K562 (cell line): ENCODE data around the gene COL20A1. TPM values are rescaled to one million over a fixed set of nuclear protein-coding genes. Genes with fewer than 3 reads are reported as not detected.

Experiments used
- YY1 ChIP-seq, 3 experiments: IDR thresholded peaks; 2 replicates each; pipeline ENCODE4 v1.6.1; 2011; ENCODE audit warnings: low read length in 2 of 3, mild to moderate bottlenecking in 2 of 3, moderate library complexity in 2 of 3, borderline replicate concordance in 1 of 3, control low read depth in 1 of 3, low read depth in 1 of 3; ENCODE audit not compliant: insufficient read depth in 3 of 3, insufficient replicate concordance in 2 of 3, control insufficient read depth in 1 of 3, insufficient read length in 1 of 3; ENCODE audit errors: extremely low read depth in 1 of 3
- polyA plus RNA-seq, 8 experiments: library from polyadenylated mRNA; depleted of rRNA in 4 of 8; stranded (reverse) in 5 of 8; unstranded in 3 of 8; fragments of >200 nt; fragmentation: Nextera tagmentation in 2 of 8; fragmentation: Illumina TruSeq in 1 of 8; extraction: Ambion mirVana in 2 of 8; extraction: Trizol in 1 of 8; gene quantifications; 2 replicates each; pipeline versions ENCODE4 v1.2.1 to v1.2.3, GENCODE V29; 2011 to 2014; ENCODE audit warnings: inconsistent platforms in 1 of 8, missing spikeins in 1 of 8
- total RNA-seq, 7 experiments: library from RNA; depleted of rRNA in 6 of 7; stranded (reverse); fragments of >200 nt in 6 of 7; fragmentation: Illumina TruSeq in 2 of 7; extraction: Trizol in 2 of 7; gene quantifications; 2 replicates each; pipeline versions ENCODE4 v1.2.1 to v1.2.3, GENCODE V29; 2011 to 2021; ENCODE audit warnings: low replicate concordance in 1 of 7
- TF ChIP-seq, protein P1 (sequence below): fragments of 450-650 bp; IDR thresholded peaks from 2 replicates; pipeline ENCODE4 v1.6.1; 2017; ENCODE audit warnings: antibody characterized with exemption, mild to moderate bottlenecking
- TF ChIP-seq, protein P2 (sequence below): sonication (generic); formaldehyde crosslinking; IDR thresholded peaks from 2 replicates; pipeline ENCODE4 v1.8.0; 2023; ENCODE audit warnings: mild to moderate bottlenecking, missing genetic modification reagents
- TF ChIP-seq, protein P3 (sequence below): fragments of 250-450 bp; sonication (Bioruptor Pico); IDR thresholded peaks from 2 replicates; pipeline ENCODE4 v1.5.0; 2021

COL20A1 gene
- total and polyA plus RNA-seq, 9 of the 15 experiments (the other 6 are each of a cell fraction or from before 2014, with no cell fraction given) = not detected

DNA sequence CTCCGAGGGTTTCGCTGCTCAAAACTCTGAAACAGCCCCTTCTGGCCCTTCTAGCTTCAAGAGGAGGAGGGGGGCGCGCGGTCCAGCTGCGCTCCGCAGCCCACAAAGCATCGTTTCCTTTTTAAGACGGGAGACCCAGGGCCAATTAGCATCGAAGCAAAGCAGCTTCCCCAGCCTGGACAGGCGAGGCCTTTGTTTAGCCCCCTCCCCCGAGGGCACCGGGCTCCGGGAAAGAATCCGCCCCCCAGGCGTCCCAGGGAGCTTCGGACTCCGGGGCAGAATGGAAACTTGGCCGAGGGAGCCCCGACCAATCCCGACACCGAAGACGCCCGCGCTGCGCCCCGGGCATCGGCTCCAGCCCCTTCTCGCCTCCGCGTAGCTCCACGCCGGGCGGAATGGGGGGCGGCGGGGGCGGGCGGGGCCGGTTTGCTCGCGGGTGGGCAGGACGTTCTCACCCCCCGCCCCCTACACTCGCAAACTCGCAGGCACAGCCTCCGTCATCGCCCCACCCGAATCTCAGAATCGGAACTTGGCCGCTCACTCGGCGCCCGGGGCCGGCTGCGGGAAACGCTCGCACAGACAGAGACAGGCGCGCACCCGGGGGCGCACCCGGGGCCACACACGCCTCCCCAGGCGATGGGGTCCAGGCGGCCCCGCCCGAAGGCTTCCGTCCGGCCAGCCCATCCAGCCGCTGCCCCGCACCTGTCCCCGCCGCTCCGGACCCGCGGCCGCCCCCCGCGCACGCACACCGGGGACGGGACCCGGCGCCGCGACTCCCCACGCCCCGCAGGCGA lies 39.4 kb upstream of the COL20A1 start (continued):
- TF ChIP-seq, protein P1, sequence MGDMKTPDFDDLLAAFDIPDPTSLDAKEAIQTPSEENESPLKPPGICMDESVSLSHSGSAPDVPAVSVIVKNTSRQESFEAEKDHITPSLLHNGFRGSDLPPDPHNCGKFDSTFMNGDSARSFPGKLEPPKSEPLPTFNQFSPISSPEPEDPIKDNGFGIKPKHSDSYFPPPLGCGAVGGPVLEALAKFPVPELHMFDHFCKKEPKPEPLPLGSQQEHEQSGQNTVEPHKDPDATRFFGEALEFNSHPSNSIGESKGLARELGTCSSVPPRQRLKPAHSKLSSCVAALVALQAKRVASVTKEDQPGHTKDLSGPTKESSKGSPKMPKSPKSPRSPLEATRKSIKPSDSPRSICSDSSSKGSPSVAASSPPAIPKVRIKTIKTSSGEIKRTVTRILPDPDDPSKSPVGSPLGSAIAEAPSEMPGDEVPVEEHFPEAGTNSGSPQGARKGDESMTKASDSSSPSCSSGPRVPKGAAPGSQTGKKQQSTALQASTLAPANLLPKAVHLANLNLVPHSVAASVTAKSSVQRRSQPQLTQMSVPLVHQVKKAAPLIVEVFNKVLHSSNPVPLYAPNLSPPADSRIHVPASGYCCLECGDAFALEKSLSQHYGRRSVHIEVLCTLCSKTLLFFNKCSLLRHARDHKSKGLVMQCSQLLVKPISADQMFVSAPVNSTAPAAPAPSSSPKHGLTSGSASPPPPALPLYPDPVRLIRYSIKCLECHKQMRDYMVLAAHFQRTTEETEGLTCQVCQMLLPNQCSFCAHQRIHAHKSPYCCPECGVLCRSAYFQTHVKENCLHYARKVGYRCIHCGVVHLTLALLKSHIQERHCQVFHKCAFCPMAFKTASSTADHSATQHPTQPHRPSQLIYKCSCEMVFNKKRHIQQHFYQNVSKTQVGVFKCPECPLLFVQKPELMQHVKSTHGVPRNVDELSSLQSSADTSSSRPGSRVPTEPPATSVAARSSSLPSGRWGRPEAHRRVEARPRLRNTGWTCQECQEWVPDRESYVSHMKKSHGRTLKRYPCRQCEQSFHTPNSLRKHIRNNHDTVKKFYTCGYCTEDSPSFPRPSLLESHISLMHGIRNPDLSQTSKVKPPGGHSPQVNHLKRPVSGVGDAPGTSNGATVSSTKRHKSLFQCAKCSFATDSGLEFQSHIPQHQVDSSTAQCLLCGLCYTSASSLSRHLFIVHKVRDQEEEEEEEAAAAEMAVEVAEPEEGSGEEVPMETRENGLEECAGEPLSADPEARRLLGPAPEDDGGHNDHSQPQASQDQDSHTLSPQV = no peak
- TF ChIP-seq YY1 (IDR thresholded peaks at IDR 0.05; ENCODE audit: borderline replicate concordance in 1 of 3, control insufficient read depth in 1 of 3, extremely low read depth in 1 of 3, insufficient read depth in 3 of 3, insufficient read length in 1 of 3, insufficient replicate concordance in 2 of 3, low read depth in 1 of 3, low read length in 2 of 3) = no peak
- TF ChIP-seq, protein P2, sequence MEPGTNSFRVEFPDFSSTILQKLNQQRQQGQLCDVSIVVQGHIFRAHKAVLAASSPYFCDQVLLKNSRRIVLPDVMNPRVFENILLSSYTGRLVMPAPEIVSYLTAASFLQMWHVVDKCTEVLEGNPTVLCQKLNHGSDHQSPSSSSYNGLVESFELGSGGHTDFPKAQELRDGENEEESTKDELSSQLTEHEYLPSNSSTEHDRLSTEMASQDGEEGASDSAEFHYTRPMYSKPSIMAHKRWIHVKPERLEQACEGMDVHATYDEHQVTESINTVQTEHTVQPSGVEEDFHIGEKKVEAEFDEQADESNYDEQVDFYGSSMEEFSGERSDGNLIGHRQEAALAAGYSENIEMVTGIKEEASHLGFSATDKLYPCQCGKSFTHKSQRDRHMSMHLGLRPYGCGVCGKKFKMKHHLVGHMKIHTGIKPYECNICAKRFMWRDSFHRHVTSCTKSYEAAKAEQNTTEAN = no peak
- TF ChIP-seq, protein P3, sequence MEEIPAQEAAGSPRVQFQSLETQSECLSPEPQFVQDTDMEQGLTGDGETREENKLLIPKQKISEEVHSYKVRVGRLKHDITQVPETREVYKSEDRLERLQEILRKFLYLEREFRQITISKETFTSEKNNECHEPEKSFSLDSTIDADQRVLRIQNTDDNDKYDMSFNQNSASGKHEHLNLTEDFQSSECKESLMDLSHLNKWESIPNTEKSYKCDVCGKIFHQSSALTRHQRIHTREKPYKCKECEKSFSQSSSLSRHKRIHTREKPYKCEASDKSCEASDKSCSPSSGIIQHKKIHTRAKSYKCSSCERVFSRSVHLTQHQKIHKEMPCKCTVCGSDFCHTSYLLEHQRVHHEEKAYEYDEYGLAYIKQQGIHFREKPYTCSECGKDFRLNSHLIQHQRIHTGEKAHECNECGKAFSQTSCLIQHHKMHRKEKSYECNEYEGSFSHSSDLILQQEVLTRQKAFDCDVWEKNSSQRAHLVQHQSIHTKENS (CRISPR knock-in tag) = no peak
- TF ChIP-seq, all 486 proteins: peak for 0
